Heart left ventricle (tissue), 16 donors: ENCODE measurements around the gene ALKBH1. TPM values are rescaled to one million over a fixed set of nuclear protein-coding genes. Genes with fewer than 3 reads are reported as not detected.
"Not testable (repeated sequence)": the region's sequence is repeated elsewhere in the genome, so short reads cannot be mapped to it uniquely, and the experiment has no call there.

Source experiments
- ATAC-seq, 4 donors: fragments of 200-7000 bp; cut with Tn5 transposase; one replicate each; pipeline ENCODE4 v1.9.1; 2020 to 2022; ENCODE audit warnings: moderate library complexity in 4 of 4, mild to moderate bottlenecking in 3 of 4, moderate number of reproducible peaks in 1 of 4
- DNase-seq, 5 donors: peaks; one replicate each; pipeline ENCODE4 v3.0.0-alpha.2; 2020
- H3K27ac ChIP-seq, 12 donors: fragments of 200-600 bp; sonication (generic) in 4 of 12; one replicate each; pipeline versions ENCODE4 v1.5.0 to v1.8.0; 2016 to 2022; ENCODE audit warnings: mild to moderate bottlenecking in 2 of 12
- H3K27me3 ChIP-seq, 9 donors: fragments of 200-600 bp; sonication (generic) in 2 of 9; one replicate each; pipeline versions ENCODE4 v1.5.1 to v1.8.0; 2016 to 2022; ENCODE audit warnings: mild to moderate bottlenecking in 3 of 9
- H3K36me3 ChIP-seq, 9 donors: fragments of 200-600 bp; sonication (generic) in 2 of 9; one replicate each; pipeline versions ENCODE4 v1.5.0 to v1.8.0; 2018 to 2022; ENCODE audit warnings: mild to moderate bottlenecking in 2 of 9
- H3K4me1 ChIP-seq, 12 donors: fragments of 200-600 bp; sonication (generic) in 4 of 12; one replicate each; pipeline versions ENCODE4 v1.5.0 to v1.8.0; 2016 to 2022; ENCODE audit warnings: mild to moderate bottlenecking in 3 of 12
- H3K4me3 ChIP-seq, 12 donors: fragments of 200-600 bp; sonication (generic) in 4 of 12; one replicate each; pipeline versions ENCODE4 v1.5.0 to v1.8.0; 2017 to 2022; ENCODE audit warnings: mild to moderate bottlenecking in 9 of 12, moderate library complexity in 4 of 12
- H3K9me3 ChIP-seq, 12 donors: fragments of 200-600 bp; sonication (generic) in 4 of 12; one replicate each; pipeline versions ENCODE4 v1.5.0 to v1.8.0; 2016 to 2022; ENCODE audit warnings: mild to moderate bottlenecking in 1 of 12
- POLR2A ChIP-seq, 2 donors: fragments of 450-650 bp; IDR thresholded peaks; one replicate each; pipeline ENCODE4 v1.6.1; 2017; ENCODE audit warnings: antibody characterized with exemption in 2 of 2, mild to moderate bottlenecking in 2 of 2, moderate library complexity in 2 of 2
- WGBS, 4 donors: extraction: QIAGEN DNeasy Blood & Tissue Kit in 2 of 4; methylation state at CpG; one replicate each; pipeline versions ENCODE4 v1.1.5 to v1.1.7; 2013 to 2018; 5-methylcytosine and 5-hydroxymethylcytosine counted together
- intact Hi-C, 10 donors: fragments of 100-400 bp; cut with DNase I; formaldehyde crosslinking; loops; one replicate each; pipeline versions ENCODE4 v1.11.1 to v1.14.2; 2022
- polyA plus RNA-seq, 2 donors: library from polyadenylated mRNA; stranded (reverse); fragments of 200-250 nt; gene quantifications; one replicate each; pipeline ENCODE4 v1.2.3, GENCODE V29; 2013
- total RNA-seq, 9 donors: library from RNA; depleted of rRNA in 2 of 9; stranded (reverse); fragments of >200 nt in 2 of 9; fragmentation: NEBNext Ultra II Directional in 3 of 9; extraction: Animal tissue kit (Norgen Biotek cat#: 25700) in 3 of 9; gene quantifications; one replicate each; pipeline versions ENCODE4 v1.1.0 to v1.2.4, GENCODE V29; 2016 to 2023
- TF ChIP-seq, protein P1 (sequence below), 12 donors: fragments of 200-600 bp; sonication (generic) in 4 of 12; IDR thresholded peaks; one replicate each; pipeline versions ENCODE4 v1.5.0 to v1.8.0; 2018 to 2022; ENCODE audit warnings: antibody characterized with exemption in 12 of 12, mild to moderate bottlenecking in 5 of 12
- donor health status: ischemic (EF 13 %, LVEDD 7.1; RV severe dilation, severe dysfunction).
- donor health status: healthy with polysubstance abuse.
- donor health status: DM: no; HTN: yes; CAD: no.
- donor health status: DM: no; HTN: no; CAD: no.
- donor health status: ischemic (EF 25% LVEDD 6.9; RV normal size, moderate dysfunction).
- donor health status: ischemic (EF 25% LVEDD 5.7; RV mildly dilated, moderate dysfunction).
- donor health status: healthy.
- donor health status: DM: yes; HTN: yes; CAD: no.
- donor health status: ischemic (EF 35%, LVEDD 5.7; RV mildly dilated, moderate dysfunction).
- donor health status: nonischemic (EF 11% LVEDD 7.7; RV severe dilation, severe dysfunction).
- donor health status: DM: yes; HTN: yes; CAD: no.
- donor health status: PGD.
- donor health status: ischemic (EF 29% LVEDD 5.4; RV normal size, mild dysfunction).
- donor health status: nonischemic (EF 23%, LVEDD 6.1; RV moderate dilation, normal function).

Gene ALKBH1
- total and polyA plus RNA-seq, 11 donors: 6.5 to 16.5 (median 12.1) TPM

DNA sequence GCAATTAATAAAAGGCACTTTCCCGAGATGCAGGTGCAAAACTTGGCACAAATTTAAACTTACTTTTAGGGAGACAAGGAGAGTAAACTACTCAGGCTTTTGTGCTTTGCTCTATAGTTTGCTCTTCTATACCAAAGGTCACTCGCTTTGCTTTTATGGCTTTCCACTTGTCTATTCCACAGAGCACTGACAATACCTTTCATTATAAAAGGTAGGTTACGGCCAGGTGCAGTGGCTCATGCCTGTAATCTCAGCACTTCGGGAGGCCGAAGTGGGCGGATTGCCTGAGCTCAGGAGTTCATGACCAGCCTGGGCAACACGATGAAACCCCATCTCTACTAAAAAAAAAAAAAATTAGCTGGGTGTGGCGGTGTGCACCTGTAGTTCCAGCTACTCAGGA is 32.9 kb downstream of the ALKBH1 start:
- DNase-seq (no peak), ATAC-seq (no peak)
- no peaks in the 10 kb centered on the region for H3K27me3 ChIP-seq
- no peak overlapping the region for H3K27ac ChIP-seq
- no peaks in the 10 kb centered on the region for H3K9me3 ChIP-seq
- intact Hi-C loops: no loop called here
- H3K36me3 ChIP-seq: peaks cover 0 to 85% (median 79%) of the 10 kb centered on the region in 9 donors
- TF ChIP-seq, protein P1, sequence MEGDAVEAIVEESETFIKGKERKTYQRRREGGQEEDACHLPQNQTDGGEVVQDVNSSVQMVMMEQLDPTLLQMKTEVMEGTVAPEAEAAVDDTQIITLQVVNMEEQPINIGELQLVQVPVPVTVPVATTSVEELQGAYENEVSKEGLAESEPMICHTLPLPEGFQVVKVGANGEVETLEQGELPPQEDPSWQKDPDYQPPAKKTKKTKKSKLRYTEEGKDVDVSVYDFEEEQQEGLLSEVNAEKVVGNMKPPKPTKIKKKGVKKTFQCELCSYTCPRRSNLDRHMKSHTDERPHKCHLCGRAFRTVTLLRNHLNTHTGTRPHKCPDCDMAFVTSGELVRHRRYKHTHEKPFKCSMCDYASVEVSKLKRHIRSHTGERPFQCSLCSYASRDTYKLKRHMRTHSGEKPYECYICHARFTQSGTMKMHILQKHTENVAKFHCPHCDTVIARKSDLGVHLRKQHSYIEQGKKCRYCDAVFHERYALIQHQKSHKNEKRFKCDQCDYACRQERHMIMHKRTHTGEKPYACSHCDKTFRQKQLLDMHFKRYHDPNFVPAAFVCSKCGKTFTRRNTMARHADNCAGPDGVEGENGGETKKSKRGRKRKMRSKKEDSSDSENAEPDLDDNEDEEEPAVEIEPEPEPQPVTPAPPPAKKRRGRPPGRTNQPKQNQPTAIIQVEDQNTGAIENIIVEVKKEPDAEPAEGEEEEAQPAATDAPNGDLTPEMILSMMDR (IDR thresholded peaks at IDR 0.05): no peak
- TF ChIP-seq POLR2A (IDR thresholded peaks at IDR 0.05): no peak
- no peaks in the 10 kb centered on the region for H3K4me1 ChIP-seq
- H3K4me3 ChIP-seq: no peak overlapping the region
- 91 to 97% (median 93%) methylated on average over 8 of the region's 8 CpGs for WGBS, 4 donors

DNA sequence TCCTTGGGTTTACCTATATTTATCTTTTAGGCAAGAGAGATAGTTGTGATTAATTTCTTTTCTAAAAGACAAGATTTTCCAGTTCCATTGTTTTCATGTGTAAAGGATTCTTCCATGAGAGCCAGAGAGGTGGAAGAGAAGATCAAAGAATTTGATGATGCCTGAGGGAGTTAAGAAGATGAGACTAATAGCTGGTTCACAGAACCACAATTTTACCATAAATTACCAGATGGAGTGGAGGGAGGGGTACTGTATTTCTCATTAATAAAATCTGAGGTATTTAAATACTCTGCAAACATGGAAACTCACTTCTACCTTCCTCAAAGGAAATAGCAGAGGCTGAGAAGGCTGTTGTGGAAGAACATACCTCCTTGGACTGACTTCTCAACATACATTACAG is 34.6 kb downstream of the ALKBH1 start:
- peaks cover 0 to 3% (median 0%) of the 10 kb centered on the region in 12 donors for H3K4me1 ChIP-seq
- intact Hi-C loops: no loop called here
- H3K9me3 ChIP-seq: no peaks in the 10 kb centered on the region
- H3K27me3 ChIP-seq: no peaks in the 10 kb centered on the region
- no peak for ATAC-seq
- H3K27ac ChIP-seq: no peak overlapping the region
- no peak for DNase-seq
- no peak for TF ChIP-seq POLR2A (IDR thresholded peaks at IDR 0.05)
- TF ChIP-seq, protein P1 (IDR thresholded peaks at IDR 0.05): no peak
- no peak overlapping the region for H3K4me3 ChIP-seq
- H3K36me3 ChIP-seq: peaks cover 0 to 68% (median 61%) of the 10 kb centered on the region in 9 donors

DNA sequence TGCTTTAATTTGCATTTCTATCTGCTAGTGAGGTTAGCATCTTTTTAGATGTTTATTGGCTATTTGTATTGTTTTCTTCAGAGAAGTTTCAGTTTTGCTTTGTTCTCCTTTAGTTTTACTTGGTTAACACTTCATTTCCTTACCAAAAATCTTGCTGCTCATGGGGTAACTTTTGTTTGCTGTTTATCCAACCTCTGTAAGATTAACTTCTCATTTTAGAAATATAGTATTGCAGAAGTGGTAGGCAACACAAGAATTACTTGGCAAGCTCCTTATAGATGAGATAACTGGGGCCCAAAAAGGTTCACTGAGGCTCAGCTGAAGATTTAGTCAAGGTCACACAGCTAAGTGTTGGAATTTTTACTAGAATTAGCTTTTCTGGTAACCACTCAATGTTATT is 40.5 kb downstream of the ALKBH1 start:
- Histone ChIP-seq H3K4me3 (no peak overlapping the region), H3K9me3 (no peaks in the 10 kb centered on the region), H3K36me3 (peaks cover 0 to 13% (median 3%) of the 10 kb centered on the region in 9 donors), H3K27ac (peak overlapping the region in 1 of 12 donors; percentile 71), H3K4me1 (peaks cover 0 to 20% (median 0%) of the 10 kb centered on the region in 12 donors), H3K27me3 (no peaks in the 10 kb centered on the region)
- TF ChIP-seq, protein P1 (IDR thresholded peaks at IDR 0.05): no peak
- TF ChIP-seq POLR2A (IDR thresholded peaks at IDR 0.05): no peak
- intact Hi-C loops: no loop called here
- no peak for ATAC-seq
- DNase-seq: no peak

DNA sequence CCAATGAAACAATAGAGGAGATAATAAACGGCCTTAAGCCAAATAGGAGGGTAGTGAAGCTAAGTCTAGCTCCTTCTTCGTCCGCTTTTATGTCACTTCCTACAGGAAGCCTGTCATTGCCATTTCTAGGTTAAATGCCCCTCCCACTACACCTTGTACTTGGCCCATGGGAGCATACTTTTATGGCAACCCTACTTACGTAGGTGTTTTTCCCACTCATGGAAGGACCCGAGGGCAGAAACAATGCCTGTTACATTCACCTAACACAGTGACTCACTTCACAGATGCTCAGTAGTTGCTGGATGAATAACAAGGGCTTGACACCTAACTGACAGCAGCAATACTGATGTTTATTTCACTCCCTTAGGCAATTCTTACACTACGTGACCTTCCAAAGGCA is 44.5 kb downstream of the ALKBH1 start:
- 55 to 71% (median 60%) methylated on average over 6 of the region's 6 CpGs for WGBS, 4 donors

DNA sequence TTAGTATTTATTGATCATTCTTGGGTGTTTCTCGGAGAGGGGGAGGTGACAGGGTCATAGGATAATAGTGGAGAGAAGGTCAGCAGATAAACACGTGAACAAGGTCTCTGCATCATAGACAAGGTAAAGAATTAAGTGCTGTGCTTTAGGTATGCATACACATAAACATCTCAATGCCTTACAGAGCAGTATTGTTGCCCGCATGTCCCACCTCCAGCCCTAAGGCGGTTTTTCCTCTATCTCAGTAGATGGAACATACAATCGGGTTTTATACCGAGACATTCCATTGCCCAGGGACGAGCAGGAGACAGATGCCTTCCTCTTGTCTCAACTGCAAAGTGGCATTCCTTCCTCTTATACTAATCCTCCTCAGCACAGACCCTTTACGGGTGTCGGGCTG is 46.3 kb downstream of the ALKBH1 start:
- H3K4me3 ChIP-seq, H3K27me3 ChIP-seq, H3K9me3 ChIP-seq, H3K27ac ChIP-seq, H3K36me3 ChIP-seq, intact Hi-C loops, DNase-seq, ATAC-seq: not testable (repeated sequence)
- H3K4me1 ChIP-seq: peaks cover 0 to 33% (median 0%) of the 10 kb centered on the region in 12 donors
- WGBS, 4 donors: 63 to 76% (median 69%) methylated on average over 9 of the region's 9 CpGs

More for the DNA sequence above, 44.5 kb downstream of the ALKBH1 start:
- TF ChIP-seq POLR2A (IDR thresholded peaks at IDR 0.05): no peak
- TF ChIP-seq, protein P1 (IDR thresholded peaks at IDR 0.05): no peak
- Histone ChIP-seq H3K27me3 (no peaks in the 10 kb centered on the region), H3K4me1 (peaks cover 0 to 36% (median 0%) of the 10 kb centered on the region in 12 donors), H3K36me3 (no peaks in the 10 kb centered on the region), H3K4me3 (no peak overlapping the region), H3K27ac (peak overlapping the region in 11 of 12 donors; percentile 4 to 87 (median 58)), H3K9me3 (no peaks in the 10 kb centered on the region)
- ATAC-seq (peak; percentile 57 to 94 (median 75)), DNase-seq (peak in 1 of 5 donors; percentile 24)
- intact Hi-C loops: no loop called here
